Activated CD4-positive, alpha-beta T cell treated with anti-CD3 and anti-CD28 coated beads, Interleukin-2, amount 50 U/mL, for 48 hours (primary cell): Measurements from ENCODE around the gene PEAK1.
A peak's percentile ranks its signal among the peaks of the same experiment; 100 is the strongest.
"Not testable (repeated sequence)": the region's sequence is repeated elsewhere in the genome, so short reads cannot be mapped to it uniquely, and the experiment has no call there.

Experiments
- DNase-seq, 2 experiments: peaks; one replicate each; pipeline ENCODE4 v3.0.0-alpha.2; 2020

The PEAK1 gene

DNA sequence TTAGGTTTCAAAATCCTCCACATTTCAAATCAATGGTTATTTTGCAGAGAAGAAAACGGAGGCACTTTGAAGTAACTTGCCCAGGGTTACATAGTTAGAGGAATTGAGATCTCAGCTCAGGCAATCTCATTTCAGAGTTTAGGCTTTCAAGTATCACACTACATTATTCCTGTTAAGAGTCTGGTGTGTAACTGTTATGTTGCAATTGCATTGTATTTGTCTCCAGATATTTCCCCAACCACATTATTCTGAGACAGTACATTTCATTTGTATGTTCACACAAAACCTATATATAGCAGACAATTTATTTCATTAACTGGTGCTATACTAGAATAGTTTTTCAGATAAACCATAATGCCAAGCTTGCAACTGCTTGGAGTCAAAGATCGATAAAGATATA is 194.8 kb downstream of the PEAK1 start:
- no peak for DNase-seq

DNA sequence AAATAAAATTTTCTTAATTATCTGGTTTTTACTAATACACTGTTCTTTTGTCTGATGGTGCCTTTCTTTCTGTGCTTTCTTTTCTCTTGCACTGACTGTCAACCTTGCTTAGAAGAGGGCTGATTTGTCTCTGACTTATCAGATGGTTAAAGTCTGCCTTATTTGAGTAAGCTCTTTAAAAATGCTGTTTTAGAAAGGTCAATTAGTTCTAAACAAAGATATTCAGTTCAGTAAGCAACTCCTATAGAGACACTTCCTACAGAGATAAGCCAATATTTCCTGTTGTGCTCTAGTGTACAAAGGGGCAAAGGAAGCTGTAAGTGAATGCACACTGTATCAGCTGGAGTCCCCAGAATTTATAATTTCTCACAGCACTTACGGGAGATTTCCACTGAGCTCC is 195.6 kb downstream of the PEAK1 start:
- DNase-seq = no peak

DNA sequence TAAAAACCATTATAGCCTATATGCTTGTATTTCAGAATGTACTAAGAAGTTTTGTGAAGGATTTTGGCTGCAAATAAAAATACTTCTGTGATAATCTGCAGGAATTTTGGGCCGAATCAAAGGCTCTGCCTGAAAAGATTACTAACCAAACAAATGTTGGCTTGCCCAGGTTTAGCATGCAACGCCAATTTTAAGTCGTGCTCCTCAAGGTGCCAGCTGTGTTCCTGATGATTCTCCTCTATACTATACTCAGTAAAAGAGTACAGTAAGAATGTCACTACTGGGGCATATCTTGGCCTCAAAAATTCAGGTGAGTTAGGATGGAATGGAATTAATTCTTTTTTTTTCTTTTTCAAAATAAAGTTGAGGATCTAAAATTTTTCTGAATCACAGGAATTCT is 198.2 kb downstream of the PEAK1 start:
- DNase-seq = no peak

DNA sequence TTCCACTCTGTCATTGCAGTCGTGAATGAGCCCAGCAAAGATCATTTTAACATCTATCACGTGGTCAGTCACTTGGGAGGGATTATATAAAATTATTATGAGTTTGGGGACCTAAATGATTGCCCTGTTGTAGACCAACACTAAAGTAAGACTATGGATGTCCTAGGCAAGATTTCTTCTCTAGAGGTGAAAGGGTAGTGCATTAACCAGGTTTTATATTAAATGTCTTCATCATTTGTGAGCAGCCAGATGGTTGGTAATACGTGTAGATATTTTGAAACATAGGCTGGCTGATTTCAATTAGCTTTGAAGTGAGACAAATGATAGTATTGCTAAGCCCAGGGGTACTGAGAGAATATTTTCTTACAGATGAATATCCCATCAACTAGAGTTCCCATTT is 198.7 kb downstream of the PEAK1 start:
- DNase-seq = no peak

DNA sequence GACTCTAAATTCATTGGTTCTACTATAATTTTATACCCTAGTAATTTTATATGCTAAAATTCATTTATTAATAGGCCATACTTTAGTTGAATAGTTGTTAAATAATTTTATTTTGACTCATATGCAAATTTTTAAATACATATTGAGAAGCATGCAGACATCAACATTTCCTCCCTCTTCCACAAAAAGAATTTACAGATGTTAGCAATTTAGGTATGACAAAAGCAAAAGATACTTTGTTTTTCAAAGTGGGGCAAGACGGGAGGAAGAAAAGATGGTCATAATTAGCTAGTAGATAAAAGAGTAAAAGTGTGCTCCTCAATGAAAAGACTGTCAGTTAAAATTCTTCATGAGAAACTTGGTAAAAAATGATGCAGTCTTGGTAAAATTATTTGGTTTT is 200.1 kb downstream of the PEAK1 start:
- DNase-seq = no peak

DNA sequence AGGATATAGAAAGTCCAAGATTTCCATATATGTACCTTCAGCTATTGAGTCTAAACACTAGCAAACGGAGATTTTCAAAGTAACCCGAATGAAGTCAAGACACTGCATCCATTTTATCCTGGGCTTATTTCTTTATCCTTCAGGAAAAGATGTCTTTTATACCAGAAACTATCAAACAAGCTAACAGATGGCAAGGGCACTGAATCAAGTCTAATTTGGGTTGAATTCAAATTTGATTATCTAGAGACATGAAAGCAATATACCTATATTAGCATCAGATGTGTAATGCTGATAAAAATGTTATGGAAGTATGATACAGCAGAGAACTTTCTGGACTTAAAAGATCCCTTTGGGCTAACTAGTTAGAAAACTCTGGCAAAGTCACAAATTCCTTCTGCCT is 210.7 kb downstream of the PEAK1 start:
- no peak for DNase-seq

DNA sequence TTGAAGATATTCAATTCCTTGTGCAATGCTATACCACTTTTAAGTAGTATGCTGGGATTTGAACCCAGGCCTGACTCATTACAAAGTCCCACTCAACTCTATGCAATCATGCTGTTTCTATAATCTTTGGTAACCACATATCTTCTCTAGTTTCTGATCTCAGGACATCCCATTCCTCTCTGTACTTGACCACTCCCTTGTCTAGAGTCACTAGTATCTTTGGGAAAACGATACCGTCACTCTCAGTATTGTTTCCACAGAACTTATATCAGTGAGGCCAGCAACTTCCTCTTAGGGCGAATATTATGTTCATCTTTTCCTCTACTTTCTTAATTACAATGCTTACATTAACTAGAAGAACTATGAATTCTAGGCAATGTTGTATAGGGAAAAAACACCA is 211.7 kb downstream of the PEAK1 start:
- no peak for DNase-seq

DNA sequence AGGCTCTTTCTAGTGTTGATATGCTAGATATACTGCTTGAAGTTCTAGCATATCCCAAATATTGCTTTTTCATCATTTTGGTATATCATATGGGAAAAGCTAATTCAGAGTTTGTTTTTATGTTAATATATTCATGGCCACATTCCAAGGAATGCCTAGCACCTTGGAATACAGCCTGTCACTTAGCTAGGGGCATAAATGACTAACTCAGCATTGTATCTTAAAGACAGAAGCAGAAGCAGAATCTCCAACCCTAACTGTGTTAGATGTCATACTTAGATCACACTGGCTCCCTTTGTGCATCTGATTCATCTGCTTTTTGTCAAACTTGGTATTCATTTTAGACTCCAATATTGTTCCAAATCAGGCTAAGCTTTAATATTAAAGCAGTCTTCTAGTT is 218.2 kb downstream of the PEAK1 start:
- DNase-seq = no peak

DNA sequence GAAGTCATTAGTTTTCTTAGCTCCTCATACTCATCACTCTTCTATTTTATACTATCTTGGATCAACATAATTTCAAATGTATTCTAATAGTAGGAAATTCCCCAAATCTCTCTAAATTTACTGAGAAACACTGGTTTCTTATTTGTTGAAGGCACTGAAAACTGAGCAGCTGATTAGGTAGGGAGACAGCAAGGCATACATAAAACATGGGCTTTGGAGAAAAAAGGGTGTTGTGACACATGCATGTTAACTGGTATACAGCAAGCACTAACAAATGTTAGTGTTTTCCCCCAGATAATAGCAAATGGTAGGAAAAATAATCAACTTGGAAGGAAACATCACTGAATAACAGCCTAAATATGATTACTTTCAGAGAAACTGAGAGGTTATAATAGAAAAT is 223.5 kb downstream of the PEAK1 start:
- no peak for DNase-seq

DNA sequence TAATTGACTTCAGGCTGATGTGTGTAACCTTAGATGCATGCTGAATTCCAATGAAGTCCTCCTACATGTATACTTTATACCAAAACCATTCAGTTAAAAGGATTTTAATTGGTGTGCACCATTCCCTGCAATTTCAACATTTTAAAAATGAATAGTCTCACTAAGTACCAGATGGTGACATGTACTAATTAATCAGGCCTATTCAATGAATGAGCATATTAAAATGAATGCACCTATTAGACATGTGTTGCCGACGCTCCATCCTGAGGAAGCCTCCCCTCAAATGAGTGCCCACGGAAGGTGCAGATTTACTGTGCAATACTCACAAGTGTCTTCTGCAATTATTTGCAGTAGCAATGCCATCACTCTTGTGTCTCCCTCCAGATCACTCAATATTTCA is 224.3 kb downstream of the PEAK1 start:
- DNase-seq = no peak

DNA sequence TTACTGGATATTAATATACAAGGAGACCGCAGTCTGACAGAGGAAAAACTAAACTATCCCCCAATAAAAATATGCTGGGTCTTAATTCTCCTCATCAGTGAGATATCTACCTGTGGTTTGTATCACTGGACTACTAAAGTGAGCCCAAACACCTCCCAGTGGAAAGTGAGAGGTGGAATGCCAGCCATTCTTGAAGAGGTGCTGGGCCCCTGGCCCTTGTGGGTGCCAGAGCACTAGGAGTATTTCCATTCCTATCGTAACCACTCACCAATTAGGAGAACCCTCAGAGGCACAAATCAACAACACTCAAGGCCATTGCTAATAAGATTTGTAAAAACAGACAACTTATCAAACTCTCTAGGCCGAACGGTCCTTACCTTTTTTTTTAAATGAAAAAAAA is 227.5 kb downstream of the PEAK1 start:
- no peak for DNase-seq

DNA sequence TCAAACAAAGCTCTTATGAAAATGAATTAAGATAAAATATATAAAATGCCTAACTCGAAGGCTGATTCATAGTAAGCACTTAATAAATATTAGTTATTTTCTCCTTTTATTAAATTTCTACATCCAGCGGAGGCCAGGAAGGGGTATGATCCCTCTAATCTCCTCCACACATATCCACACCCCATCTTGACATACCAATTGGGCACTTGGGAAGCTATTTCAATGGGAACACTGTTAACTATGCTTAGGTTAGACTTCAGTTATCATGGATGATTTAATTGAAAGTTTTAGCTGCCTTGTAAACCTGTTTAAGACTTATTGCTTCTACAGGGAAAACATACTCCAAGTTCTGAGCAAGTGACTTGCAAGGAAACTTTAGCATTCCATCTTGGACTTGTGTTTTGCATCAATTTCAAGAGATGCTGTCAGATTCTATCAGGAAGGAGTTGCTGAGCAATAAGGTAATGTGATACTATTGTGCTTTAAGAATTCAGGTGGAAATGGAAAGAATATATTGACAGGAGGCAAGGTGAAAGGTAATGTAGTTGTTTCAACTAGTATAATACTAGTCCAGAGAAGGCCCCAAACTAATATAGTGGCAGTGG is 228.6 kb downstream of the PEAK1 start:
- no peak for DNase-seq

DNA sequence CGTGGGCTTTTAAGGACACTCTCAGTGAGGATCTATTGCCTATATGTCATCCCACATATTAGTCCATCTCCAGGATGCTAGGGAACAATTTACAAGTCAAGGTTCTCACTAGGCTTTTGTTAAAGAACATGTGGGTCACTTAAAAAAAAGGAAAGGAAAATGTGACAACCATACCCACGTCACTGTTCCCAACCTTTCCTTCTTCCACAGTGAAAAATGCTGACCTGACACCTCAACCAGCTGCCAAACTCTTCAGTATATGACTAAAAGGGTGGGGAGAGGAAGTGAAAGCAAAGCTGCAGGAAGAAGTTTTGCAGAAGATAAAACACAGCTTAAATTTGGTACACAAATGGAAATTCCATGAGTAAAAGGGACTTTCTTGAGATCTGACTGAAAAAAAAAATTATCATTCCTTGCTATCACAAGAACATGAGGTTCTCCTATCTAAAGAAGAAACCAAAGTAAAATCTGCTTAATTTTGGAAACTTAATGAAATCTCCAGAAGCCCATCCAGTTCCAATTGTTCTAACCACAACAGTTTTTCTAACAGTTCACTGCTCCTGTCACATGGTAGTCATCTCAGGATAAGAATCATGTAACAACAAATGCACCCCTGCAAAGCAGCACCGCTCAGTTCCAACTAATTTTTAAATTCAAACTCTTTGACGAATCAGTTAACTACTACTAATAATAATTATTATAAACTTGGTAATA is 232.0 kb downstream of the PEAK1 start:
- peak in 1 of 2 experiments; percentile 21 for DNase-seq

DNA sequence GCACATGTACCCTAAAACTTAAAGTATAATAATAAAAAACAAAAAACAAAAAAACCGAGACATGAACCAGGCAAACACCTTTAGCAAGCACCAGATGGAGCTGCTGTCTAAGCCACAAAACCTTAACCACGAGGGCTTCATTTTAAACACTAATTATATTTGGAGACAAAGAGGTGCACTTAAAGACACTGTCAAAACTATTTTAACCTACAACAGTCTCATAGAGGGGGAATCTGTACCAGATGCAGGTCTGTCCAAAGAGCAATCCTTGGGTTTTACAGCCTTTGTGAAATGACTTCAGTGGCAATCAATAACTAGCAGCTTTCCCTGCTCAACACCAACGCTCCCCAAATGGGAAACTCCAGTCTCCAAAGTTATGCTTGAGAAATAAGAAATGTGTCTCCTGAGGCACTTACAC is 233.3 kb downstream of the PEAK1 start:
- DNase-seq = no peak

DNA sequence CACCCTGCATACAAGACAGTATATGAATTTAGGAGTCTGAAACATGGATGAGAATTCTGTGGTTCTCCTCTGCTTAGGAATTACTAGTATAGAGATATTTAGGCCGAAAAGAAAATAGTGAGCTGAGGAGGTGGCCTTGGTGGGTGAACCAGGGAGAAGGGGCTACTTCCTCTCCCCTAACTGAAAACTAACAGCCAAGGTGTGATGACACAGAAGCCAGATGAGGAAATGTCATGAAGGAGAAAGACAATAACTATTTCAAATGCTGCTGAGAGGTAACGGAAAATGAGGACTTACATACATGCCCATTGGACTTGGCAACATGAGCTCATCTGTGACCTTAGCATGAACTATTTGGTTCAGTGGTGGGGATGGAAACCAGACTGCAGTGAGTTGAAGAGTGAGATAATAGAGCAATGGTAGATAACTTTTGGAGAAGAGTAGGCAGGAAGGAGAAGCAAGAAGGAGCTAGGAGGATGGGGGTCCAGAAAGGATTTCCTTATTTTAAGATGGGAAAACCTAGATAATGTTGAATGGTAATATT is 234.6 kb downstream of the PEAK1 start:
- DNase-seq = no peak

DNA sequence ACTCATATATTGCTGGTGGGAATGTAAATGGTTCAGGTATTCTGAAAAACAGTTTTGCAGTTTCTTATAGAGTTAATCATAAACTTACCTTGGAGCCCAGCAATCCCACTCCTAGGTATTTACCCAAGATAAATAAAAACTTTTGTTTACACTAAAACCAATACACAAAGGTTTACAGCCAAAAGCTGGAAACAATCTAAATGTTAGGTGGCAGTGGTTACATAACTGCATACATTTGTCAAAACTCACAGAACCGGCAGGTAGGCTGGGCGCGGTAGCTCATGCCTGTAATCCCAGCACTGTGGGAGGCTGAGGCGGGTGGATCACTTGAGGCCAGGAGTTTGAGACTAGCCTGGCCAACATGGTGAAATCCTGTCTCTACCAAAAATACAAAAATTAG is 235.6 kb downstream of the PEAK1 start:
- not testable (repeated sequence) for DNase-seq

DNA sequence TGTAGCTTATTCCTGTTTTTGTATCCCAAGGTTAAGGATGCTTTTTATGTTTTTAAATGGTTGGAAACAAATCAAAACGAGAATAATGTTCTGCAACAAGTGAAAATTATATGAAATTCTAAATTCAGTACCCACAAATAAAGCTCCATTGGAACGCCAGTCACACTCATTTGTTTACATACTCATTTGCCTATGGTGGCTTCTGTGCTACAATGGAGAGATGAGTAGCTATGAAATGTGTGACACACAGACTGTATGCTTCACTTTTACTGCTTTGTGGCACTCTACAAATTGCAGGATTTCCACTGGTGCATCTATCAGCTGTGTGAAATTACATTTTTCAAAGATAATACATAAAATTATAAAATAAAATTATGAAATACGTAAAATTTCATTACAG is 236.8 kb downstream of the PEAK1 start:
- no peak for DNase-seq

DNA sequence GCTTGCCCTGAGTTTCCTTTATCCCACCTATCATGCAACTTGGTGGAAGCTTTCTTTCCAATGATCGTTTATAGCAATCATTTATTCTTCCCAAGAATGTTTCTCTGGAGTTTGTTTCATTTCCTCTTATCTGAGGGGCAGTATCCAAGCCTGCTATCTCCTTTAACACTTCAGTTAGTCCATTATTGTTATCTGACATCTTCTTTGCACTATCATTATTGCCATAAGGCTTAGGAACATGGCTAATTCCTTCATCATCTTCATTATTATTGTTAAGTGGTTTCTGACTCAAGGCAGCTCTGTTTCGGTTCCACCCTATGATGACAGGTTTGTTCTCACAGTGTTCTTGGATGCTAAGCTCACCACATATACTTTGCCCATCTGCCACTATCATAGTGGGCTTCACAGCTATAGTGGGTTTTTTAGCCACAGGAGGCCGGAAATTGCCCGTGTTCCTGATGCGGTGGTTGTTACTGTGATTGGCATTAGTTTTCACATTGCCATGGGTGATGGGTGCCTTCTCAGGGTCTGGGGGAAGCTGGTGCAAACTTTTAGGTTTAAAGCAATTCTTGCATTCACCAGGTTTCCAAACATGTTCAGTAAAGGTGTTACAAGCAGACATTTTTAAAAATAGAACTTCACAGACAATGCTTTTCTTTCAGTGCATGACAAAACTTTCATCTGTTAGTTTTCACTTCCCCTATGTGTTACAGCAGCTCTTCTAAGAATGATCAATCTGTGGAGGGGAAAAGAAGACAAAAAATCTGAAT is 238.4 kb downstream of the PEAK1 start:
- DNase-seq = no peak

DNA sequence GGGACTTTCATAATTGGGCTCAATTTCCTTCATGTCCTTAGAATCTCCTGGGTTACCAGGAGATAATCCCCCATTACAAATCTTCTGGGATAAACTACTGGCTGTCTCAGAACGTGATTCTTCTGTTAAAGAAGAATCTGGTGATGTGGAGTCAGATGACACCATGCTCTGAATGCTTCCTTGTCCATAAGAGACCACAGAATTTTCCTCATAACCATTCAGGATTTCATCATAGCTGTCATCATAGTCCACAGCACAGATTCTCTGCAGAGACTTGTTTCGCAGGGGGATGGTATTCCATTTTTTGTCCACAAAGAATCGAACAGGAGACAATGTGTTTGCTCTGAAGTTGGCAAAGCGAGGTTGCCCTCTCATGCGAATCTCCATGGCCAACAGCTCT is 239.1 kb downstream of the PEAK1 start:
- DNase-seq = no peak

DNA sequence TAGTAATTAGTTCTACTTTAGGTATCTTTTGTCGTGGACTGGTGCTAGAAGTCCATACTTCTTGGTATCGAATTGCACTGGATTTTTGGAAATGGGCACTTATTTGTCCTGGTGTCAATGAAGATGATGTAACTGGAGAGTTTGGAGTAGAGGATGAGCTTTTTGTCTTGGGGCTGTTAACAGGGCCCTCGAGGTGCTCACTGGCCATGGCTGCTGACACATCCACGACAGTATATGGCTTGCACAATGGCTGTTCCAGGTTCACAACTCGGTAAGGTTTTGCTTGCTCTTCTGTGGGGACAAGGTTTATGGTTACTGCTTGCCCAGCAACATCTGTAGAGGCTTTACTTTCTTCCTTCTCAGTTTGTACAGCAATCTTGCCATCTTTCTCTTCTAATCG is 239.6 kb downstream of the PEAK1 start:
- no peak for DNase-seq

DNA sequence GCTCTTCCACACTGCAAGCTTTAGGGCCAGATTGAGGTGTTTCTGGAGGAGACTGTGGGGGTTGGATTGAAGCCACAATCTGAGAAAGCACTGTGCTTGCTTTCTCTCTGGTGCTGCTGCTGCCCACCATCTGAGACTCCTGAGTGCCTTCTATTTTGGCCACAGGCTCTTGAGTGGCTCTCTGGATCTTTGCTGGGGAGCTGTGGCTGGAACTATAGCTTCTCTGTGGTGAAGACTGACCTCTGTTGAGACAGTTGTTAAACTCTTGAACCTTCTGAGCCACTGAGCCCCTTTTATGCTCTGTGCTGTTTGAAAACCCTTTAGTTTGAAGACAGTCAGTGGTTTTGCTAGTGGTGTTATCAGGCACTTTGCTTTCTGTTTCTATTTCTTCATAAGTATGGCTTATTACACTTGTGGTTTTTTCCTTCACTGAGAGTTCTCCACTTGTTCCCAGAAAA is 240.3 kb downstream of the PEAK1 start:
- DNase-seq = peak in 1 of 2 experiments; percentile 18

DNA sequence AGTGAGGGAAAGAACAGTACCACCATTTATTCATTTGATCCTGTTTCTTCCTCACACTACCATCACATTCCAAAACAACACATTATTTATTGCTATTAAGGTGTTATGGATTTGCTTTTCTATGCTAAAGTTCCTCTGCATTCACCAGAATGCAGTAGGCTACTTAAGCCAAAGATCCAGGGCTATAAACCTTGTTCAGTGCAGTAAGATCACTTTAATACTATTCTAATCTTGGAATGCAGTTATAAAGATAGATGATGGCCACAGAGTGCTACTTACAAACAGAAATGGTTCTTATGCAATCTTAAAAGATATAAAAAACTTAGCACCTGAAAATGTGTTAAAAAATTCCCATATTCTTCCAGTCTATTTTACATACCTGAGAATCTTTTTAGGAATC is 241.5 kb downstream of the PEAK1 start:
- DNase-seq = no peak

DNA sequence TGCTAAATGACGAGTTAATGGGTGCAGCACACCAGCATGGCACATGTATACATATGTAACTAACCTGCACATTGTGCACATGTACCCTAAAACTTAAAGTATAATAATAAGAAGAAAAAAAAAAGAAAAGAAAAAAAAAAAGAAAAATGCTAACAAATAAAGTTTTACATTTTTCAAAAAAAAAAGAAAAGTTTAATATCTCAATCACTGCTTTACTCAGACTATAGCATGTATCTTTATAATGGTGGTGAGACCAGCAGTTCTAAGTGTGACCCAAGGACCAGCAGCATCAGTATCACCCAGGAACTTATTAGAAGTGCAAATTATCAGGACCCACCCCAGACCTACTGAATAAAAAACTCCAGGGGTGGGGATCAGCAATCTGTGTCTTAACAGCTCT is 243.8 kb downstream of the PEAK1 start:
- not testable (repeated sequence) for DNase-seq

DNA sequence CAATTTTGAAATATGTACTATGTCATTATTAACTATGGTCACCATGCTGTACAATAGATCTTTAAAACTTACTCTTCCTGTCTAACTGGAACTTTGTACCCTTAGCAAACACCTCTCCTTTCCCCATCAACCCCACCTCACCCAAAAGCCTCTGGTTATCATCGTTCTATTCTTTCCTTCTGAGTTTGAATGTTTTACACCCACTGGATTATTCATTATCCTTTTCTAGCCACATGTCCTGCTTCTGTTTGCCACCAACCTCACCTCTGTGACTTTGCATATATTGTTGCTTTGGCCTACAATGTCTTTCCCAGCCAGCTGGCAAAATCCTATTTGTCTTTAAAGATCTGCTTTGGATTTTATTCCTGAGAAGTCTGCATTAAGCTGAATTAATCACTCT is 246.4 kb downstream of the PEAK1 start:
- no peak for DNase-seq
